Coronary artery (tissue), 2 donors: ENCODE results near the gene PRUNE2.

Experiments
- DNase-seq: peaks from one replicate; pipeline ENCODE4 v3.0.0-alpha.2; 2017; ENCODE audit warnings: low spot score
- H3K27ac ChIP-seq, 2 donors: fragments of 200-600 bp; sonication (generic); one replicate each; pipeline ENCODE4 v1.5.1; 2016 to 2019
- H3K4me3 ChIP-seq: fragments of 200-600 bp; sonication (generic); 2 replicates; pipeline ENCODE4 v1.5.1; 2016; ENCODE audit warnings: mild to moderate bottlenecking, moderate library complexity
- CTCF ChIP-seq: fragments of 200-600 bp; sonication (generic); IDR thresholded peaks from one replicate; pipeline ENCODE4 v1.5.1; 2019; ENCODE audit warnings: antibody characterized with exemption

The PRUNE2 gene

GRCh38 chr9:76718166-76718565, 187.7 kb downstream of the PRUNE2 start:
- no peak for TF ChIP-seq CTCF
- no peak for DNase-seq
- H3K27ac ChIP-seq: no peak overlapping the region
- no peak overlapping the region for H3K4me3 ChIP-seq

GRCh38 chr9:76717613-76718012, 188.3 kb downstream of the PRUNE2 start:
- DNase-seq: no peak
- no peak overlapping the region for H3K27ac ChIP-seq
- no peak for TF ChIP-seq CTCF

GRCh38 chr9:76717176-76717575, 188.7 kb downstream of the PRUNE2 start:
- Histone ChIP-seq H3K27ac (no peak overlapping the region), H3K4me3 (no peak overlapping the region)
- TF ChIP-seq CTCF: no peak
- no peak for DNase-seq

More at GRCh38 chr9:76717613-76718012, 188.3 kb downstream of the PRUNE2 start:
- no peak overlapping the region for H3K4me3 ChIP-seq

GRCh38 chr9:76716085-76716672, 189.7 kb downstream of the PRUNE2 start:
- DNase-seq: no peak

GRCh38 chr9:76713381-76713780, 192.5 kb downstream of the PRUNE2 start:
- H3K4me3 ChIP-seq: no peak overlapping the region
- H3K27ac ChIP-seq: no peak overlapping the region
- no peak for DNase-seq
- no peak for TF ChIP-seq CTCF

More at GRCh38 chr9:76716085-76716672, 189.7 kb downstream of the PRUNE2 start:
- no peak for TF ChIP-seq CTCF
- H3K4me3 ChIP-seq: no peak overlapping the region
- H3K27ac ChIP-seq: no peak overlapping the region

- TF ChIP-seq CTCF: no peak
- no peak for DNase-seq
Measured at GRCh38 chr9:76709020-76709419, 196.9 kb downstream of the PRUNE2 start.

GRCh38 chr9:76707510-76707909, 198.4 kb downstream of the PRUNE2 start:
- H3K27ac ChIP-seq: no peak overlapping the region
- no peak overlapping the region for H3K4me3 ChIP-seq
- TF ChIP-seq CTCF: no peak
- no peak for DNase-seq

More at GRCh38 chr9:76709020-76709419, 196.9 kb downstream of the PRUNE2 start:
- H3K4me3 ChIP-seq: no peak overlapping the region
- H3K27ac ChIP-seq: no peak overlapping the region
